WTC11 (cell line): ENCODE measurements around the gene OSBP2. TPM values are rescaled to one million over a fixed set of nuclear protein-coding genes. Genes with fewer than 3 reads are reported as not detected.

ENCODE experiments used
- ATAC-seq: fragments of 200-7000 bp; cut with Tn5 transposase; 2 replicates; pipeline ENCODE4 v1.10.0; 2021; ENCODE audit warnings: mild to moderate bottlenecking, moderate library complexity
- CTCF ChIA-PET: fragments of 300-600 bp; sonication (Branson Sonifier 250); formaldehyde crosslinking; loops from one replicate; lab custom pipeline; 2021; ENCODE audit warnings: antibody characterized with exemption; lab: Charles Lee
- POLR2A ChIA-PET: fragments of 350-600 bp; sonication (Branson Sonifier 250); formaldehyde crosslinking; loops from one replicate; lab custom pipeline; 2021; ENCODE audit warnings: antibody characterized with exemption; lab: Charles Lee
- DNase-seq: peaks from one replicate; pipeline ENCODE4 v3.0.0; 2021; ENCODE audit warnings: low spot score
- H3K27ac Mint-ChIP-seq: 2 replicates; pipeline ENCODE4 v1.8.0; 2021; ENCODE audit warnings: mixed read lengths
- H3K27me3 Mint-ChIP-seq: 2 replicates; pipeline ENCODE4 v1.8.0; 2021; ENCODE audit warnings: low read depth, mild to moderate bottlenecking, moderate library complexity, mixed read lengths
- H3K36me3 Mint-ChIP-seq: 2 replicates; pipeline ENCODE4 v1.8.0; 2021; ENCODE audit warnings: mixed read lengths
- H3K4me1 Mint-ChIP-seq: 2 replicates; pipeline ENCODE4 v1.8.0; 2022; ENCODE audit warnings: mixed read lengths
- H3K4me3 Mint-ChIP-seq: 2 replicates; pipeline ENCODE4 v1.8.0; 2021; ENCODE audit warnings: mild to moderate bottlenecking, moderate library complexity, mixed read lengths
- H3K9me3 Mint-ChIP-seq: 2 replicates; pipeline ENCODE4 v1.8.0; 2021; ENCODE audit warnings: mixed read lengths
- ATF3 ChIP-seq: sonication (generic); formaldehyde crosslinking; conservative IDR thresholded peaks from 2 replicates; pipeline ENCODE4 v1.8.1; 2022; ENCODE audit warnings: mild to moderate bottlenecking, missing genetic modification reagents
- CBFB ChIP-seq: sonication (generic); formaldehyde crosslinking; IDR thresholded peaks from 2 replicates; pipeline ENCODE4 v1.8.1; 2022; ENCODE audit warnings: mild to moderate bottlenecking, low read depth, missing genetic modification reagents
- CREB1 ChIP-seq: sonication (generic); formaldehyde crosslinking; IDR thresholded peaks from 2 replicates; pipeline ENCODE4 v1.8.0; 2023; ENCODE audit warnings: mild to moderate bottlenecking, missing genetic modification reagents
- CREM ChIP-seq: sonication (generic); formaldehyde crosslinking; IDR thresholded peaks from 2 replicates; pipeline ENCODE4 v1.8.1; 2022; ENCODE audit warnings: mild to moderate bottlenecking, missing genetic modification reagents, moderate library complexity
- E2F5 ChIP-seq: sonication (generic); formaldehyde crosslinking; IDR thresholded peaks from 2 replicates; pipeline ENCODE4 v1.8.1; 2022; ENCODE audit warnings: mild to moderate bottlenecking, moderate library complexity, missing genetic modification reagents
- JAZF1 ChIP-seq: fragments of 250-450 bp; sonication (Bioruptor Pico); IDR thresholded peaks from 2 replicates; pipeline ENCODE4 v1.9.0; 2021; ENCODE audit warnings: moderate library complexity, mild to moderate bottlenecking, inconsistent platforms
- NR3C1 ChIP-seq: sonication (generic); formaldehyde crosslinking; conservative IDR thresholded peaks from 2 replicates; pipeline ENCODE4 v1.8.1; 2023; ENCODE audit warnings: low read depth, mild to moderate bottlenecking, missing genetic modification reagents
- PRDM15 ChIP-seq: sonication (generic); formaldehyde crosslinking; IDR thresholded peaks from 2 replicates; pipeline ENCODE4 v1.8.0; 2022; ENCODE audit warnings: missing genetic modification reagents
- ZBTB43 ChIP-seq: sonication (generic); formaldehyde crosslinking; IDR thresholded peaks from 2 replicates; pipeline ENCODE4 v1.8.1; 2023; ENCODE audit warnings: mild to moderate bottlenecking, missing genetic modification reagents
- ZNF121 ChIP-seq: sonication (generic); formaldehyde crosslinking; IDR thresholded peaks from 2 replicates; pipeline ENCODE4 v1.8.0; 2023; ENCODE audit warnings: missing genetic modification reagents
- ZNF281 ChIP-seq: sonication (generic); formaldehyde crosslinking; IDR thresholded peaks from 2 replicates; pipeline ENCODE4 v1.8.0; 2023; ENCODE audit warnings: mild to moderate bottlenecking, missing genetic modification reagents
- total RNA-seq: library from RNA; stranded (reverse); gene quantifications from 3 replicates; pipeline ENCODE4 v1.2.3, GENCODE V29; 2021

Gene OSBP2
- total RNA-seq, 1 experiment from 2014 or later = 4.1 TPM

GRCh38 chr22:30804626-30805025, 110.0 kb downstream of the OSBP2 start (continued):
- TF ChIP-seq ATF3 (no peak), E2F5 (CRISPR knock-in tag) (no peak), CREM (no peak), ZBTB43 (CRISPR knock-in tag) (no peak), NR3C1 (no peak), ZNF121 (no peak), JAZF1 (no peak), CBFB (CRISPR knock-in tag) (no peak)
- TF ChIP-seq, all 79 proteins: peak for 0

- POLR2A ChIA-PET = interaction anchor here (1.0 to 1.1 kb wide), 2 partner anchors 31 to 88 kb away, joined by 3 read pairs; no protein-coding TSS in a partner anchor
- peak; percentile 15 for ATAC-seq
These were observed 111.8 kb downstream of the OSBP2 start for GRCh38 chr22:30806391-30806861.

More at GRCh38 chr22:30806391-30806861, 111.8 kb downstream of the OSBP2 start:
- peaks cover 31% of the 10 kb centered on the region for H3K27me3 Mint-ChIP-seq
- peak; percentile 38 for DNase-seq
- no peaks in the 10 kb centered on the region for H3K36me3 Mint-ChIP-seq
- TF ChIP-seq ZNF281 (CRISPR knock-in tag) (no peak), CREB1 (0 out of 2 replicates have a peak, but pooled peaks have one; percentile 15), PRDM15 (CRISPR knock-in tag) (no peak)
- no peaks in the 10 kb centered on the region for H3K9me3 Mint-ChIP-seq
- H3K4me3 Mint-ChIP-seq = no peak overlapping the region
- CTCF ChIA-PET = interaction anchor here (0.6 to 1.9 kb wide), 8 partner anchors 10 to 88 kb away, joined by 4 to 9 read pairs (median 5); no protein-coding TSS in a partner anchor
- no peak overlapping the region for H3K27ac Mint-ChIP-seq
- peaks cover 26% of the 10 kb centered on the region for H3K4me1 Mint-ChIP-seq
